Calu3 (cell line): Measurements from ENCODE around the gene HRH3. TPM values are rescaled to one million over a fixed set of nuclear protein-coding genes. Genes with fewer than 3 reads are reported as not detected.

Experiments used
- BruUV-seq: library from RNA; stranded (reverse); fragments of 400-500 nt; replicated peaks from 2 replicates; lab custom pipeline; 2021; lab: Mats Ljungman, UMichigan
- CTCF ChIA-PET: fragments of 300-600 bp; sonication (Branson Sonifier 250); formaldehyde crosslinking; loops from one replicate; lab custom pipeline; 2022; ENCODE audit warnings: antibody characterized with exemption; lab: Charles Lee
- DNase-seq: peaks from one replicate; pipeline ENCODE4 v3.0.0; 2022
- H3K27ac Mint-ChIP-seq: one replicate; pipeline ENCODE4 v1.8.0; 2022; ENCODE audit warnings: mixed read lengths; ENCODE audit not compliant: unreplicated experiment
- H3K27me3 Mint-ChIP-seq: one replicate; pipeline ENCODE4 v1.8.0; 2022; ENCODE audit warnings: mixed read lengths; ENCODE audit not compliant: unreplicated experiment
- H3K36me3 Mint-ChIP-seq: one replicate; pipeline ENCODE4 v1.8.0; 2022; ENCODE audit warnings: mild to moderate bottlenecking, moderate library complexity, mixed read lengths; ENCODE audit not compliant: insufficient read depth, unreplicated experiment
- H3K4me1 Mint-ChIP-seq: one replicate; pipeline ENCODE4 v1.8.0; 2022; ENCODE audit warnings: mild to moderate bottlenecking, low read depth, mixed read lengths; ENCODE audit not compliant: unreplicated experiment
- H3K4me3 Mint-ChIP-seq: one replicate; pipeline ENCODE4 v1.8.0; 2022; ENCODE audit warnings: mild to moderate bottlenecking, low read depth, moderate library complexity, mixed read lengths; ENCODE audit not compliant: unreplicated experiment
- H3K9me3 Mint-ChIP-seq: one replicate; pipeline ENCODE4 v1.8.0; 2022; ENCODE audit warnings: low read depth, mixed read lengths; ENCODE audit not compliant: unreplicated experiment
- intact Hi-C: fragments of 100-400 bp; cut with micrococcal nuclease; formaldehyde crosslinking; loops from one replicate; pipeline ENCODE4 v1.10.0; 2022; ENCODE audit not compliant: unreplicated experiment
- total RNA-seq: library from RNA; stranded (reverse); gene quantifications from 2 replicates; pipeline ENCODE4 v1.2.3, GENCODE V29; 2022
- TF ChIP-seq, protein P1 (sequence below): fragments of 200-600 bp; IDR thresholded peaks from one replicate; pipeline ENCODE4 v1.8.0; 2022; ENCODE audit warnings: antibody characterized with exemption; ENCODE audit not compliant: unreplicated experiment

HRH3 gene
- total RNA-seq, 1 experiment from 2014 or later: not detected

DNA sequence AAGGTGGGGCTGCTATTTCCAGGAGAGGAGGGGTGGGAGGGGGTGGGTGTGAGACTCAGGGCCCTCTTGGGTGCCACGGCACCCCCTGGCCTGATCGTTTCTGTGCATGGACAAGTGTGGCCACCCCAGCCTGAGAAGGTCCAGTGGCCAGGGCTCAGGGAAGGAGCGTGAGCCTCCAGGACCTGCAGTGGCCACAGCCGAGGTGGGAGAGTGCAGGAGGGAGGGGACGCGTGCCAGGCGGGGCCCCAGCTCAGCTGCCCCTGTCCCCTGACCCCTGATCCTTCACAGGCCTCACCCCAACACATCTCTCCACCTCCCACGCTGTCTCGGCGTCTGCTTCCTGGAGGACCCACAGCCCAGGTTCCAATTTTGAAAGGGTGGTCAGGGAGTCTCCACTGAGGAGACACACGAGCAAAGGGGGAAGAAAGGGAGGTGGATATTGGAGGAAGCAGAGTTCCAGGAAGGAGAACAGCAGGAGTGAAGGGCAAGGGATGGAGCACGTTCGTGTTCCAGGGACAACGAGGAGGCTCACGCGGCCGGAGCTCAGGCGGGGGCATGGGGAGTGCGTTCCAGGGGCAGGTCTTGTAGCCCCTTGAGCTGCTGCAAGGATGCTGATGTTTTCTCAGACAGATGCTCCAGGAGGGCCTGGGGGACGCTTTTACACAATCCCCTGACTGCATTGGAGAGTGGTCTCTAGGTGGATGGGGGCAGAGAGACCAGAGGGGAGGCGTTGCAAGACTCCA is 4.2 kb upstream of the HRH3 start:
- Mint-ChIP-seq H3K9me3 (no peaks in the 10 kb centered on the region), H3K27me3 (peaks cover 84% of the 10 kb centered on the region), H3K36me3 (peaks cover 10% of the 10 kb centered on the region), H3K4me3 (no peak overlapping the region), H3K27ac (no peak overlapping the region), H3K4me1 (peaks cover 21% of the 10 kb centered on the region)
- DNase-seq: no peak
- TF ChIP-seq, protein P1, sequence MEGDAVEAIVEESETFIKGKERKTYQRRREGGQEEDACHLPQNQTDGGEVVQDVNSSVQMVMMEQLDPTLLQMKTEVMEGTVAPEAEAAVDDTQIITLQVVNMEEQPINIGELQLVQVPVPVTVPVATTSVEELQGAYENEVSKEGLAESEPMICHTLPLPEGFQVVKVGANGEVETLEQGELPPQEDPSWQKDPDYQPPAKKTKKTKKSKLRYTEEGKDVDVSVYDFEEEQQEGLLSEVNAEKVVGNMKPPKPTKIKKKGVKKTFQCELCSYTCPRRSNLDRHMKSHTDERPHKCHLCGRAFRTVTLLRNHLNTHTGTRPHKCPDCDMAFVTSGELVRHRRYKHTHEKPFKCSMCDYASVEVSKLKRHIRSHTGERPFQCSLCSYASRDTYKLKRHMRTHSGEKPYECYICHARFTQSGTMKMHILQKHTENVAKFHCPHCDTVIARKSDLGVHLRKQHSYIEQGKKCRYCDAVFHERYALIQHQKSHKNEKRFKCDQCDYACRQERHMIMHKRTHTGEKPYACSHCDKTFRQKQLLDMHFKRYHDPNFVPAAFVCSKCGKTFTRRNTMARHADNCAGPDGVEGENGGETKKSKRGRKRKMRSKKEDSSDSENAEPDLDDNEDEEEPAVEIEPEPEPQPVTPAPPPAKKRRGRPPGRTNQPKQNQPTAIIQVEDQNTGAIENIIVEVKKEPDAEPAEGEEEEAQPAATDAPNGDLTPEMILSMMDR: no peak
- intact Hi-C loops: no loop called here
- no TSS peak for BruUV-seq
- CTCF ChIA-PET: no interaction called here

GRCh38 chr20:62223571-62223970 is 3.5 kb upstream of the HRH3 start:
- BruUV-seq: no TSS peak
- TF ChIP-seq, protein P1: no peak
- Mint-ChIP-seq H3K27ac (no peak overlapping the region), H3K36me3 (peaks cover 15% of the 10 kb centered on the region), H3K27me3 (peaks cover 91% of the 10 kb centered on the region), H3K4me1 (peaks cover 27% of the 10 kb centered on the region), H3K4me3 (no peak overlapping the region), H3K9me3 (no peaks in the 10 kb centered on the region)
- no peak for DNase-seq
- CTCF ChIA-PET: no interaction called here
- intact Hi-C loops: no loop called here

- CTCF ChIA-PET: interaction anchor here (0.6 kb wide), 1 partner anchor 14 kb away, joined by 4 read pairs; no protein-coding TSS in a partner anchor
- DNase-seq: no peak
- intact Hi-C loops: no loop called here
- BruUV-seq: no TSS peak
- Mint-ChIP-seq H3K27ac (no peak overlapping the region), H3K9me3 (no peaks in the 10 kb centered on the region), H3K27me3 (peaks cover 97% of the 10 kb centered on the region), H3K36me3 (peaks cover 15% of the 10 kb centered on the region), H3K4me1 (peaks cover 27% of the 10 kb centered on the region), H3K4me3 (no peak overlapping the region)
- TF ChIP-seq, protein P1: no peak
Observed at GRCh38 chr20:62222972-62223371, 2.9 kb upstream of the HRH3 start.

DNA sequence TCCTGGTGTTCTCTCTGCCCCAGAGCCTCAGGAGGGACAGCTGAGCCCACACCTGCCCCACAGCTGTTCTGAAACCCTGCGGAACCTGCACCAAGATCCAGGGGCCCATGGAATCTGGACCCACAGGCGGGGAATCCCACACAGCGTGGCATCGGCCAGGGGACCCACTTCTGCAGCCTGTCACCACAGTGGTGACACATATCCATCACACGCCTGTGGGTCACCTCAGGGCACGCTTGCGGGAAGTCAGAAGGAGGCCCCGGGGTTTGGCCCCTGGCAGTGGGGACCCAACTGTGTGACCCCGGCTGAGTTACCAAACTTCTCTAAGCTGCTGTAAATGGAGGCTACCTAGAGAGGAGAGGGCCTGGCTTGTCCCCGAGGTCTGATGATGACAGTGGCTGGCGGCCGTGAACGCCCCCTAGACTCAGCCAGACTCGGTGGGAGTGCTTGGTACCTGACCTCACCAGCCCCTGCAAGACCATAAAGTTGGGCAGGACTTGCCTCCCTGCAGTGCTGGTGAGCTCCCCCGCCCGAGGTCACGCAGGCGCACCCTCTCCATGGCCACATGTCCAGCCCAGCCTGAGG is 2.3 kb upstream of the HRH3 start:
- H3K4me1 Mint-ChIP-seq: peaks cover 27% of the 10 kb centered on the region
- no peak for DNase-seq
- peaks cover 15% of the 10 kb centered on the region for H3K36me3 Mint-ChIP-seq
- H3K4me3 Mint-ChIP-seq: no peak overlapping the region
- no TSS peak for BruUV-seq
- TF ChIP-seq, protein P1: no peak
- H3K27ac Mint-ChIP-seq: no peak overlapping the region
- intact Hi-C loops: no loop called here
- no peaks in the 10 kb centered on the region for H3K9me3 Mint-ChIP-seq
- CTCF ChIA-PET: interaction anchor here (0.6 kb wide), 1 partner anchor 14 kb away, joined by 4 read pairs; no protein-coding TSS in a partner anchor
- peaks cover 100% of the 10 kb centered on the region for H3K27me3 Mint-ChIP-seq
